CD4-positive, alpha-beta T cell (primary cell): Measurements from ENCODE around the gene CCKAR. TPM values are rescaled to one million over a fixed set of nuclear protein-coding genes. Genes with fewer than 3 reads are reported as not detected.

ENCODE experiments used
- ATAC-seq: fragments of 200-7000 bp; cut with Tn5 transposase; one replicate; pipeline ENCODE4 v1.10.0; 2022; ENCODE audit warnings: mild to moderate bottlenecking; ENCODE audit not compliant: poor library complexity
- CTCF ChIA-PET: fragments of 350-600 bp; sonication (Branson Sonifier 250); formaldehyde crosslinking; loops from one replicate; lab custom pipeline; 2021; ENCODE audit warnings: antibody characterized with exemption, inconsistent platforms; lab: Charles Lee
- POLR2A ChIA-PET: fragments of 350-600 bp; sonication (Branson Sonifier 250); formaldehyde crosslinking; loops from one replicate; lab custom pipeline; 2021; ENCODE audit warnings: antibody characterized with exemption, inconsistent platforms; lab: Charles Lee
- DNase-seq, 14 experiments: peaks; one replicate each; pipeline ENCODE4 v3.0.0-alpha.2; 2013 to 2020; ENCODE audit warnings: mixed read lengths in 2 of 14
- H3K27ac ChIP-seq, 2 donors: one replicate each; pipeline versions ENCODE4 v1.5.1 to v1.7.0; 2013; ENCODE audit warnings: low read length in 2 of 2, low read depth in 1 of 2, mild to moderate bottlenecking in 1 of 2
- H3K27me3 ChIP-seq, 2 experiments: 1 replicate in 1 of 2; 2 replicates in 1 of 2; pipeline versions ENCODE4 v1.6.1 to v1.7.0; 2013; ENCODE audit warnings: low read length in 2 of 2, control low read depth in 1 of 2, mild to moderate bottlenecking in 1 of 2, moderate library complexity in 1 of 2; ENCODE audit not compliant: insufficient read depth in 2 of 2, control insufficient read depth in 1 of 2
- H3K36me3 ChIP-seq: one replicate; pipeline ENCODE4 v1.6.1; 2013; ENCODE audit warnings: low read length, control low read depth; ENCODE audit not compliant: insufficient read depth
- H3K4me1 ChIP-seq: one replicate; pipeline ENCODE4 v1.6.1; 2013; ENCODE audit warnings: low read length, control low read depth; ENCODE audit not compliant: insufficient read depth
- H3K4me3 ChIP-seq: one replicate; pipeline ENCODE4 v1.5.1; 2013; ENCODE audit warnings: mild to moderate bottlenecking, low read length, moderate library complexity
- H3K9me3 ChIP-seq, 2 experiments: 1 replicate in 1 of 2; 2 replicates in 1 of 2; pipeline versions ENCODE4 v1.6.1 to v1.7.0; 2013; ENCODE audit warnings: low read length in 2 of 2, mild to moderate bottlenecking in 2 of 2, control low read depth in 1 of 2, moderate library complexity in 1 of 2; ENCODE audit not compliant: control insufficient read depth in 1 of 2, insufficient read depth in 1 of 2
- H3K27ac Mint-ChIP-seq: one replicate; pipeline ENCODE4 v1.8.0; 2020; ENCODE audit warnings: mixed read lengths
- H3K27me3 Mint-ChIP-seq: one replicate; pipeline ENCODE4 v1.8.0; 2021; ENCODE audit warnings: mixed read lengths
- H3K36me3 Mint-ChIP-seq: one replicate; pipeline ENCODE4 v1.8.0; 2021; ENCODE audit warnings: low read depth, mixed read lengths
- H3K4me1 Mint-ChIP-seq: one replicate; pipeline ENCODE4 v1.8.0; 2021; ENCODE audit warnings: low read depth, mixed read lengths
- H3K4me3 Mint-ChIP-seq: one replicate; pipeline ENCODE4 v1.8.0; 2020; ENCODE audit warnings: mild to moderate bottlenecking, mixed read lengths
- H3K9me3 Mint-ChIP-seq: one replicate; pipeline ENCODE4 v1.8.0; 2020; ENCODE audit warnings: mixed read lengths
- CTCF ChIP-seq: fragments of 200-600 bp; IDR thresholded peaks from one replicate; pipeline ENCODE4 v1.8.0; 2022; ENCODE audit warnings: antibody characterized with exemption, mild to moderate bottlenecking
- intact Hi-C, 2 experiments: fragments of 100-400 bp; cut with DNase I in 1 of 2; cut with micrococcal nuclease in 1 of 2; formaldehyde crosslinking; loops; one replicate each; pipeline versions ENCODE4 v1.15.1 to v1.9.0; 2023 to 2025; cut with DNase I, micrococcal nuclease
- total RNA-seq, 174 experiments: library from RNA in 2 of 174; stranded (reverse) in 2 of 174; gene quantifications; one replicate each; pipeline ENCODE4 v1.2.3 and lab custom pipeline; 2021 to 2026

CCKAR gene
- total RNA-seq, 2 experiments from 2014 or later: not detected

- CTCF ChIA-PET: no interaction called here
- peaks cover 3% of the 10 kb centered on the region for H3K9me3 Mint-ChIP-seq
- ATAC-seq: no peak
- DNase-seq: no peak
- H3K27me3 Mint-ChIP-seq: no peaks in the 10 kb centered on the region
- H3K4me1 ChIP-seq: no peaks in the 10 kb centered on the region
- H3K4me3 ChIP-seq: no peak overlapping the region
- peaks cover 15% of the 10 kb centered on the region for H3K36me3 Mint-ChIP-seq
- no peak overlapping the region for H3K27ac Mint-ChIP-seq
- no peaks in the 10 kb centered on the region for H3K27me3 ChIP-seq
- H3K4me1 Mint-ChIP-seq: no peaks in the 10 kb centered on the region
- H3K4me3 Mint-ChIP-seq: no peak overlapping the region
- H3K36me3 ChIP-seq: no peaks in the 10 kb centered on the region
- TF ChIP-seq CTCF: no peak
- H3K27ac ChIP-seq: no peak overlapping the region
- H3K9me3 ChIP-seq: peaks cover 0 to 4% of the 10 kb centered on the region in 2 experiments
- POLR2A ChIA-PET: no interaction called here
- intact Hi-C loops: no loop called here
These were observed 48.5 kb downstream of the CCKAR start for GRCh38 chr4:26441771-26442170.

GRCh38 chr4:26441102-26441501 is 49.2 kb downstream of the CCKAR start:
- no peaks in the 10 kb centered on the region for H3K4me1 Mint-ChIP-seq
- no peak for TF ChIP-seq CTCF
- ATAC-seq (no peak), DNase-seq (no peak)
- no peak overlapping the region for H3K4me3 Mint-ChIP-seq
- intact Hi-C loops: no loop called here
- Histone ChIP-seq H3K9me3 (peaks cover 0 to 4% of the 10 kb centered on the region in 2 experiments), H3K4me1 (no peaks in the 10 kb centered on the region), H3K4me3 (no peak overlapping the region), H3K27me3 (no peaks in the 10 kb centered on the region), H3K36me3 (no peaks in the 10 kb centered on the region), H3K27ac (no peak overlapping the region)
- ChIA-PET CTCF (no interaction called here), POLR2A (no interaction called here)
- peaks cover 21% of the 10 kb centered on the region for H3K36me3 Mint-ChIP-seq
- no peaks in the 10 kb centered on the region for H3K27me3 Mint-ChIP-seq
- no peak overlapping the region for H3K27ac Mint-ChIP-seq
- no peaks in the 10 kb centered on the region for H3K9me3 Mint-ChIP-seq

- no peak for ATAC-seq
- Mint-ChIP-seq H3K4me1 (no peaks in the 10 kb centered on the region), H3K27ac (no peak overlapping the region), H3K36me3 (peaks cover 79% of the 10 kb centered on the region), H3K4me3 (no peak overlapping the region), H3K9me3 (no peaks in the 10 kb centered on the region), H3K27me3 (no peaks in the 10 kb centered on the region)
- no peak for TF ChIP-seq CTCF
- H3K9me3 ChIP-seq: no peaks in the 10 kb centered on the region
- H3K27me3 ChIP-seq: no peaks in the 10 kb centered on the region
- DNase-seq: no peak
- CTCF ChIA-PET: no interaction called here
- no peak overlapping the region for H3K27ac ChIP-seq
- H3K4me3 ChIP-seq: no peak overlapping the region
- H3K36me3 ChIP-seq: peaks cover 31% of the 10 kb centered on the region
- H3K4me1 ChIP-seq: no peaks in the 10 kb centered on the region
- POLR2A ChIA-PET: interaction anchor here (0.6 kb wide), 1 partner anchor 17 kb away, joined by 3 read pairs; no protein-coding TSS in a partner anchor
- intact Hi-C loops: no loop called here
These were observed 56.1 kb downstream of the CCKAR start for GRCh38 chr4:26434030-26434639.
